B cell (primary cell): ENCODE measurements around the gene CTNNA2. TPM values are rescaled to one million over a fixed set of nuclear protein-coding genes. Genes with fewer than 3 reads are reported as not detected.
"Not testable (repeated sequence)": the region's sequence is repeated elsewhere in the genome, so short reads cannot be mapped to it uniquely, and the experiment has no call there.

ENCODE experiments used
- ATAC-seq: fragments of 200-7000 bp; cut with Tn5 transposase; one replicate; pipeline ENCODE4 v1.10.0; 2021; ENCODE audit warnings: low read depth, mild to moderate bottlenecking, moderate number of reproducible peaks, moderate library complexity
- CTCF ChIA-PET: fragments of 350-600 bp; sonication (Branson Sonifier 250); formaldehyde crosslinking; loops from one replicate; lab custom pipeline; 2021; ENCODE audit warnings: antibody characterized with exemption, inconsistent platforms; lab: Charles Lee
- POLR2A ChIA-PET: fragments of 350-600 bp; sonication (Branson Sonifier 250); formaldehyde crosslinking; loops from one replicate; lab custom pipeline; 2021; ENCODE audit warnings: antibody characterized with exemption; lab: Charles Lee
- DNase-seq: peaks from one replicate; pipeline ENCODE4 v3.0.0; 2013
- H2AFZ ChIP-seq: 2 replicates; pipeline ENCODE4 v1.6.1; 2012; ENCODE audit warnings: mild to moderate bottlenecking, low read depth, low read length; ENCODE audit not compliant: insufficient read depth, poor library complexity, severe bottlenecking
- H3K27ac ChIP-seq, 2 donors: 1 replicate in 1 of 2; 2 replicates in 1 of 2; pipeline ENCODE4 v1.5.1; 2012 to 2013; ENCODE audit warnings: low read length in 2 of 2, mild to moderate bottlenecking in 2 of 2, moderate library complexity in 1 of 2
- H3K27me3 ChIP-seq, 4 experiments: fragments of 200-600 bp in 1 of 4; sonication (generic) in 1 of 4; replicated peaks in 1 of 4; 1 replicate in 2 of 4; 2 replicates in 2 of 4; pipeline versions ENCODE4 v1.6.1 to v1.7.0; 2013 to 2016; ENCODE audit warnings: low read length in 3 of 4, mild to moderate bottlenecking in 2 of 4, mixed read lengths in 1 of 4, moderate library complexity in 1 of 4; ENCODE audit not compliant: insufficient read depth in 4 of 4, control insufficient read depth in 3 of 4; ENCODE audit errors: control extremely low read depth in 1 of 4
- H3K36me3 ChIP-seq, 2 experiments: replicated peaks in 1 of 2; 1 replicate in 1 of 2; 2 replicates in 1 of 2; pipeline versions ENCODE4 v1.6.1 to v1.7.1; 2013; ENCODE audit warnings: low read length in 1 of 2; ENCODE audit not compliant: insufficient read depth in 2 of 2, control insufficient read depth in 1 of 2; ENCODE audit errors: control extremely low read depth in 1 of 2, extremely low read depth in 1 of 2
- H3K4me1 ChIP-seq, 2 donors: fragments of 200-600 bp in 1 of 2; sonication (generic) in 1 of 2; 1 replicate in 1 of 2; 2 replicates in 1 of 2; pipeline versions ENCODE4 v1.5.1 to v1.6.1; 2013 to 2017; ENCODE audit warnings: low read length in 2 of 2; ENCODE audit not compliant: control insufficient read depth in 2 of 2, insufficient read depth in 2 of 2
- H3K4me2 ChIP-seq: replicated peaks from 2 replicates; pipeline ENCODE3; 2012; ENCODE audit warnings: mild to moderate bottlenecking, low read depth, low read length; ENCODE audit not compliant: poor library complexity, severe bottlenecking
- H3K4me3 ChIP-seq, 5 experiments: fragments of 200-600 bp in 1 of 5; sonication (generic) in 1 of 5; 1 replicate in 3 of 5; 2 replicates in 2 of 5; pipeline versions ENCODE4 v1.5.1 to v1.7.0; 2011 to 2016; ENCODE audit warnings: low read length in 4 of 5, mild to moderate bottlenecking in 4 of 5, low read depth in 2 of 5, control low read depth in 1 of 5, moderate library complexity in 1 of 5; ENCODE audit not compliant: insufficient read depth in 1 of 5; ENCODE audit errors: control extremely low read depth in 1 of 5, extremely low read depth in 1 of 5
- H3K79me2 ChIP-seq: fragments of 200-600 bp; sonication (generic); one replicate; pipeline ENCODE4 v1.6.0; 2016; ENCODE audit warnings: low read length; ENCODE audit not compliant: control insufficient read depth, insufficient read depth
- H3K9ac ChIP-seq: fragments of 200-600 bp; sonication (generic); 2 replicates; pipeline ENCODE4 v1.6.1; 2017; ENCODE audit warnings: mild to moderate bottlenecking, low read length, moderate library complexity
- H3K9me3 ChIP-seq, 3 donors: one replicate each; pipeline versions ENCODE4 v1.6.1 to v1.7.1; 2013; ENCODE audit warnings: low read length in 2 of 3; ENCODE audit not compliant: control insufficient read depth in 2 of 3, insufficient read depth in 1 of 3; ENCODE audit errors: control extremely low read depth in 1 of 3
- H4K20me1 ChIP-seq: 2 replicates; pipeline ENCODE4 v1.6.0; 2012; ENCODE audit warnings: mild to moderate bottlenecking, low read length; ENCODE audit not compliant: insufficient read depth, control insufficient read depth, poor library complexity, severe bottlenecking
- H3K27ac Mint-ChIP-seq: one replicate; pipeline ENCODE4 v1.8.0; 2021; ENCODE audit warnings: mixed read lengths
- H3K27me3 Mint-ChIP-seq: one replicate; pipeline ENCODE4 v1.8.0; 2021; ENCODE audit warnings: mixed read lengths
- H3K4me1 Mint-ChIP-seq: one replicate; pipeline ENCODE4 v1.8.0; 2021; ENCODE audit warnings: mixed read lengths
- H3K4me3 Mint-ChIP-seq: one replicate; pipeline ENCODE4 v1.8.0; 2021; ENCODE audit warnings: mixed read lengths
- H3K9me3 Mint-ChIP-seq: one replicate; pipeline ENCODE4 v1.8.0; 2022; ENCODE audit warnings: mixed read lengths; ENCODE audit not compliant: insufficient read depth
- EZH2 ChIP-seq: IDR thresholded peaks from 2 replicates; pipeline ENCODE4 v1.6.1; 2012; ENCODE audit warnings: borderline replicate concordance, low read depth, mild to moderate bottlenecking, moderate library complexity, low read length; ENCODE audit not compliant: insufficient read depth, poor library complexity, severe bottlenecking
- WGBS: methylation state at CpG from one replicate; pipeline ENCODE4 v1.1.5; 2013; ENCODE audit warnings: missing lambda C conversion rate; ENCODE audit not compliant: insufficient coverage; 5-methylcytosine and 5-hydroxymethylcytosine counted together
- intact Hi-C: fragments of 100-400 bp; cut with micrococcal nuclease; formaldehyde crosslinking; loops from one replicate; pipeline ENCODE4 v1.10.0; 2022
- polyA plus RNA-seq: library from polyadenylated mRNA; depleted of rRNA; stranded (reverse); fragments of >200 nt; gene quantifications from 2 replicates; pipeline ENCODE4 v1.2.3, GENCODE V29; 2012
- total RNA-seq, 2 donors: library from RNA; stranded (reverse); fragments of 120-200 nt in 1 of 2; gene quantifications; 1 replicate in 1 of 2; 2 replicates in 1 of 2; pipeline versions ENCODE4 v1.2.3 to v1.2.4, GENCODE V29; 2013 to 2022
- TF ChIP-seq, protein P1 (sequence below): fragments of 200-600 bp; IDR thresholded peaks from one replicate; pipeline ENCODE4 v1.8.0; 2022; ENCODE audit warnings: antibody characterized with exemption, mild to moderate bottlenecking

Gene CTNNA2
- total and polyA plus RNA-seq, 2 donors (not counting 1 experiment from before 2014, with no cell fraction given): not detected

DNA sequence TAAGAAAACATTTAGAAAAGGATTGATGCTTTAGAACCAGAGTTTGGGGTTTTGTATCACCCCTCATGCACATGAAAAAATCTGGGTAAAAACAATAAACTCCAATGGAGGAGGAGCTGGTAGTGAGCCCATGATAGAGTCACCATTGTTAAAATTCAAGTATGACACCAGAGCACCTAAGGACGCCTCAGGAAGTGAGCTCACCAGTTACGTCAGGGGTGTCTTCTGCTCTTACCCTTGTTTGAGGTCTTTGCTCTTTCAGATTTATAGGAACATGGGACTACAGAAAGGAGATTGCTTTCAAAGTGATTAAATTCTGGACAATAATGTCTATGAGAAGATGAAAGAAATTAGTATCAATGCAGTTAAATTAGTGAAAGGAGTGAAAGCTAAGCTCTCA, 685.2 kb downstream of the CTNNA2 start:
- ChIA-PET CTCF (no interaction called here), POLR2A (no interaction called here)
- no peaks in the 10 kb centered on the region for H4K20me1 ChIP-seq
- ATAC-seq: no peak
- H3K27me3 ChIP-seq: no peaks in the 10 kb centered on the region
- no peak overlapping the region for H3K4me3 ChIP-seq
- no peaks in the 10 kb centered on the region for H3K79me2 ChIP-seq
- no peak overlapping the region for H3K9ac ChIP-seq
- H3K9me3 ChIP-seq: no peaks in the 10 kb centered on the region
- no peak overlapping the region for H3K4me3 Mint-ChIP-seq
- H3K4me1 Mint-ChIP-seq: no peaks in the 10 kb centered on the region
- no peak overlapping the region for H3K27ac Mint-ChIP-seq
- H2AFZ ChIP-seq: no peak overlapping the region
- intact Hi-C loops: no loop called here
- 85% methylated on average over 2 of the region's 2 CpGs for WGBS
- H3K9me3 Mint-ChIP-seq: peaks cover 9% of the 10 kb centered on the region
- no peaks in the 10 kb centered on the region for H3K27me3 Mint-ChIP-seq
- no peak for DNase-seq
- no peak overlapping the region for H3K4me2 ChIP-seq
- TF ChIP-seq EZH2: no peak
- TF ChIP-seq, protein P1, sequence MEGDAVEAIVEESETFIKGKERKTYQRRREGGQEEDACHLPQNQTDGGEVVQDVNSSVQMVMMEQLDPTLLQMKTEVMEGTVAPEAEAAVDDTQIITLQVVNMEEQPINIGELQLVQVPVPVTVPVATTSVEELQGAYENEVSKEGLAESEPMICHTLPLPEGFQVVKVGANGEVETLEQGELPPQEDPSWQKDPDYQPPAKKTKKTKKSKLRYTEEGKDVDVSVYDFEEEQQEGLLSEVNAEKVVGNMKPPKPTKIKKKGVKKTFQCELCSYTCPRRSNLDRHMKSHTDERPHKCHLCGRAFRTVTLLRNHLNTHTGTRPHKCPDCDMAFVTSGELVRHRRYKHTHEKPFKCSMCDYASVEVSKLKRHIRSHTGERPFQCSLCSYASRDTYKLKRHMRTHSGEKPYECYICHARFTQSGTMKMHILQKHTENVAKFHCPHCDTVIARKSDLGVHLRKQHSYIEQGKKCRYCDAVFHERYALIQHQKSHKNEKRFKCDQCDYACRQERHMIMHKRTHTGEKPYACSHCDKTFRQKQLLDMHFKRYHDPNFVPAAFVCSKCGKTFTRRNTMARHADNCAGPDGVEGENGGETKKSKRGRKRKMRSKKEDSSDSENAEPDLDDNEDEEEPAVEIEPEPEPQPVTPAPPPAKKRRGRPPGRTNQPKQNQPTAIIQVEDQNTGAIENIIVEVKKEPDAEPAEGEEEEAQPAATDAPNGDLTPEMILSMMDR: no peak
- H3K36me3 ChIP-seq: no peaks in the 10 kb centered on the region
- H3K27ac ChIP-seq: no peak overlapping the region
- H3K4me1 ChIP-seq: no peaks in the 10 kb centered on the region

DNA sequence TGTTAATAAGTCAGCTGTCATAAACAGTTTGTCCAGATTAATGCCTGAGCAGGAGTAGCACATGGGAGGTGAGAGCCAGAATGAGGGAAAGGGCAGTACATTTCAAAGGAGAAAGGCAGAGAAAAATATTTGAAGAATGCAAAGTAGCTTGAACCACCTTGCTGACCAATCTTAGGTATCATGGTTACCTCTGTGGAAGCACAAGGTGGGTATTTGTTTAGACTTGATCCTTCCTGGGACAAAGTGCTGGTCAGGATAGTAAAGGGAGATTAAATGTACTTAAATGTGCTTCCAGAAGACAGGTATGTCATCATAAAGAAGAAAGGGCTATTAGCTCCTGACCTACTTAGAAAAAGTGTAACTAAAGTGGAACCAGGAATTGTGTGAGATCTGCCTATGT, 686.7 kb downstream of the CTNNA2 start:
- Histone ChIP-seq H3K9me3 (peaks cover 0 to 7% (median 1%) of the 10 kb centered on the region in 3 donors), H3K27ac (no peak overlapping the region), H2AFZ (no peak overlapping the region), H3K4me3 (no peak overlapping the region), H4K20me1 (no peaks in the 10 kb centered on the region), H3K9ac (no peak overlapping the region), H3K4me2 (no peak overlapping the region), H3K4me1 (no peaks in the 10 kb centered on the region), H3K79me2 (no peaks in the 10 kb centered on the region), H3K36me3 (no peaks in the 10 kb centered on the region), H3K27me3 (no peaks in the 10 kb centered on the region)
- ATAC-seq (no peak), DNase-seq (no peak)
- intact Hi-C loops: no loop called here
- no peaks in the 10 kb centered on the region for H3K4me1 Mint-ChIP-seq
- no peaks in the 10 kb centered on the region for H3K27me3 Mint-ChIP-seq
- ChIA-PET CTCF (no interaction called here), POLR2A (no interaction called here)
- H3K27ac Mint-ChIP-seq: no peak overlapping the region
- peaks cover 9% of the 10 kb centered on the region for H3K9me3 Mint-ChIP-seq
- no peak for TF ChIP-seq EZH2
- TF ChIP-seq, protein P1: no peak
- H3K4me3 Mint-ChIP-seq: no peak overlapping the region

DNA sequence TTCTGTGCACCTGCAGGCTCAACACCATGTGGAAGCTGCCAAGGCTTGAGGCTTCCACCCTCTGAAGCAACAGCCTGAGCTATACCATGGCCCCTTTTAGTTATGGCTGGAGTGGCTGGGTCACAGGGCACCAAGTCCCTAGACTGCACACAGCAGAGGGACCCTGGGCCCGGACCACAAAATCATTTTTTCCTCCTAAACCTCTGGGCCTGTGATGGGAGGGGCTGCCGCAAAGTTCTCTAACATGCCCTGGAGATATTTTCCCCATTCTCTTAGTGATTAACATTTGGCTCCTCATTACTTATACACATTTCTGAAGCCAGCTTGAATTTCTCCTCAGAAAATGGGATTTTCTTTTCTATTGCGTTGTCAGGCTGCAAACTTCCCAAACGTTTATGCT, 691.1 kb downstream of the CTNNA2 start:
- ATAC-seq, DNase-seq, H3K9ac ChIP-seq, intact Hi-C loops, H3K36me3 ChIP-seq, H3K4me1 Mint-ChIP-seq, CTCF ChIA-PET, H3K4me3 ChIP-seq, H2AFZ ChIP-seq, H3K4me1 ChIP-seq, H3K9me3 Mint-ChIP-seq, H3K9me3 ChIP-seq, H3K79me2 ChIP-seq, H3K4me3 Mint-ChIP-seq, H3K27me3 Mint-ChIP-seq, H3K27me3 ChIP-seq, H3K4me2 ChIP-seq, H4K20me1 ChIP-seq, H3K27ac Mint-ChIP-seq, H3K27ac ChIP-seq: not testable (repeated sequence)
- 94% methylated on average over 3 of the region's 4 CpGs for WGBS
- POLR2A ChIA-PET: interaction anchor here (0.7 kb wide), 1 partner anchor 21 kb away, joined by 4 read pairs; no protein-coding TSS in a partner anchor
